ENCODE data around the gene C1orf21. TPM values are rescaled to one million over a fixed set of nuclear protein-coding genes. Genes with fewer than 3 reads are reported as not detected.

The C1orf21 gene
- total and polyA plus RNA-seq, 2 of the 4 experiments (the other 2 are of a cell fraction), result 6.4 to 9.9 TPM

- Histone ChIP-seq H2AK9ac (replicated peaks; ENCODE audit: low read depth, low read length, poor library complexity) (no peak overlapping the region), H3K36me3 (ENCODE audit: control insufficient read depth, insufficient read depth, low read length) (no peaks in the 10 kb centered on the region), H3K79me1 (ENCODE audit: low read depth in 1 of 2, low read length in 2 of 2) (peaks cover 0 to 18% of the 10 kb centered on the region in 2 experiments; a peak in 2 of 4 replicates), H3K56ac (ENCODE audit: extremely low read depth, insufficient read depth, low read length) (no peak overlapping the region), H3K23ac (ENCODE audit: low read depth, low read length) (no peak overlapping the region), H3K4me2 (ENCODE audit: low read depth, low read length) (no peak overlapping the region), H3K9ac (ENCODE audit: low read depth, low read length) (no peak overlapping the region), H2AFZ (replicated peaks; ENCODE audit: low read length, poor library complexity) (no peak overlapping the region), H3K27ac (ENCODE audit: insufficient read depth, low read length) (no peak overlapping the region), H2BK5ac (ENCODE audit: low read depth, low read length, poor library complexity, severe bottlenecking) (no peak overlapping the region), H2AK5ac (ENCODE audit: low read depth, low read length) (no peak overlapping the region), H2BK15ac (ENCODE audit: low read depth, low read length) (no peak overlapping the region), H4K91ac (ENCODE audit: insufficient read depth, low read depth, low read length) (no peak overlapping the region), H3K4ac (ENCODE audit: low read depth, low read length) (no peak overlapping the region), H3K18ac (ENCODE audit: low read depth, low read length) (no peak overlapping the region), H3K27me3 (ENCODE audit: control insufficient read depth, insufficient read depth, low read length) (no peaks in the 10 kb centered on the region), H3K4me1 (ENCODE audit: control insufficient read depth, insufficient read depth, low read length) (no peaks in the 10 kb centered on the region), H3K9me3 (ENCODE audit: control insufficient read depth, insufficient read depth, low read length) (peaks cover 22% of the 10 kb centered on the region), H4K5ac (ENCODE audit: low read depth, low read length) (no peak overlapping the region), H3K9me1 (ENCODE audit: insufficient read depth, low read length) (no peaks in the 10 kb centered on the region), H2BK120ac (ENCODE audit: low read depth, low read length) (no peak overlapping the region), H4K20me1 (ENCODE audit: insufficient read depth, low read length) (no peaks in the 10 kb centered on the region), H3K14ac (replicated peaks; ENCODE audit: low read depth, low read length) (no peak overlapping the region), H2BK20ac (ENCODE audit: low read depth, low read length) (no peak overlapping the region), H3K4me3 (ENCODE audit: insufficient read depth, low read depth, low read length) (no peak overlapping the region), H4K8ac (ENCODE audit: low read depth in 2 of 2, low read length in 2 of 2) (no peak overlapping the region)
- no TSS peak for BruUV-seq (replicated peaks)
- POLR2A ChIA-PET (ENCODE audit: unreplicated experiment), result no interaction called here
- WGBS, 2 experiments (ENCODE audit: extremely low coverage in 2 of 2, insufficient read length in 1 of 2), result no CpG with 5 or more reads among the region's 2 CpGs
- TF ChIP-seq RCOR1 (IDR thresholded peaks at IDR 0.05; ENCODE audit: insufficient replicate concordance, low read length) (no peak), SMC3 (IDR thresholded peaks at IDR 0.05; ENCODE audit: low read depth, low read length) (no peak)
- dilution Hi-C loops (cut with HindIII; ENCODE audit: low sequenced_read_pairs, unreplicated experiment) (no loop called here), intact Hi-C loops (cut with micrococcal nuclease) (loop anchor here (5.0 kb wide), 1 partner anchor 35 kb away; no protein-coding TSS in a partner anchor), in situ Hi-C loops (cut with MboI; ENCODE audit: low sequenced_read_pairs) (no loop called here)
- no peak for DNase-seq
- ATAC-seq (ENCODE audit: low read depth), result no peak
- CTCF ChIA-PET, result interaction anchor here (0.9 kb wide), 1 partner anchor 9 kb away, joined by 3 read pairs; no protein-coding TSS in a partner anchor
Measured at GRCh38 chr1:184472136-184472535, 85.3 kb downstream of the C1orf21 start.
